ENCODE results near the gene CSNK1G1. TPM values are rescaled to one million over a fixed set of nuclear protein-coding genes. Genes with fewer than 3 reads are reported as not detected.

Gene CSNK1G1
- total RNA-seq, 1 experiment from 2014 or later = 27.4 TPM

GRCh38 chr15:64164436-64164835 is 191.5 kb downstream of the CSNK1G1 start:
- Histone ChIP-seq H3K4me1 (ENCODE audit: insufficient read depth, low read length, poor library complexity, severe bottlenecking) (peaks cover 10% of the 10 kb centered on the region), H3K4me3 (ENCODE audit: low read depth, low read length, poor library complexity, severe bottlenecking) (no peak overlapping the region), H3K27ac (ENCODE audit: low read depth, low read length, poor library complexity, severe bottlenecking) (no peak overlapping the region), H3K36me3 (ENCODE audit: insufficient read depth, low read length, poor library complexity, severe bottlenecking) (peaks cover 19% of the 10 kb centered on the region), H3K27me3 (replicated peaks; ENCODE audit: insufficient read depth, low read depth, low read length, poor library complexity) (no peaks in the 10 kb centered on the region), H3K9me3 (ENCODE audit: low read depth, low read length, poor library complexity, severe bottlenecking) (no peaks in the 10 kb centered on the region)
- DNase-seq (ENCODE audit: low spot score) = no peak
- intact Hi-C loops (cut with micrococcal nuclease; ENCODE audit: unreplicated experiment) = no loop called here
- no TSS peak for BruUV-seq (replicated peaks)
- CTCF ChIA-PET = interaction anchor here (0.6 to 0.9 kb wide), 2 partner anchors 114 to 515 kb away, joined by 3 read pairs; no protein-coding TSS in a partner anchor
- POLR2A ChIA-PET (ENCODE audit: low non-redundant PET) = no interaction called here
- TF ChIP-seq, protein P1, sequence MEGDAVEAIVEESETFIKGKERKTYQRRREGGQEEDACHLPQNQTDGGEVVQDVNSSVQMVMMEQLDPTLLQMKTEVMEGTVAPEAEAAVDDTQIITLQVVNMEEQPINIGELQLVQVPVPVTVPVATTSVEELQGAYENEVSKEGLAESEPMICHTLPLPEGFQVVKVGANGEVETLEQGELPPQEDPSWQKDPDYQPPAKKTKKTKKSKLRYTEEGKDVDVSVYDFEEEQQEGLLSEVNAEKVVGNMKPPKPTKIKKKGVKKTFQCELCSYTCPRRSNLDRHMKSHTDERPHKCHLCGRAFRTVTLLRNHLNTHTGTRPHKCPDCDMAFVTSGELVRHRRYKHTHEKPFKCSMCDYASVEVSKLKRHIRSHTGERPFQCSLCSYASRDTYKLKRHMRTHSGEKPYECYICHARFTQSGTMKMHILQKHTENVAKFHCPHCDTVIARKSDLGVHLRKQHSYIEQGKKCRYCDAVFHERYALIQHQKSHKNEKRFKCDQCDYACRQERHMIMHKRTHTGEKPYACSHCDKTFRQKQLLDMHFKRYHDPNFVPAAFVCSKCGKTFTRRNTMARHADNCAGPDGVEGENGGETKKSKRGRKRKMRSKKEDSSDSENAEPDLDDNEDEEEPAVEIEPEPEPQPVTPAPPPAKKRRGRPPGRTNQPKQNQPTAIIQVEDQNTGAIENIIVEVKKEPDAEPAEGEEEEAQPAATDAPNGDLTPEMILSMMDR (conservative IDR thresholded peaks at IDR 0.05; ENCODE audit: low read depth, low read length) = no peak
- TF ChIP-seq EZH2 (IDR thresholded peaks at IDR 0.05; ENCODE audit: borderline replicate concordance, low read depth, low read length, poor library complexity, severe bottlenecking) = no peak

GRCh38 chr15:64163659-64164362 is 192.2 kb downstream of the CSNK1G1 start:
- ChIA-PET CTCF (interaction anchor here (0.6 to 1.7 kb wide), 4 partner anchors 10 to 515 kb away, joined by 3 to 7 read pairs (median 3); no protein-coding TSS in a partner anchor), POLR2A (ENCODE audit: low non-redundant PET) (interaction anchor here (0.9 kb wide), 1 partner anchor 11 kb away, joined by 3 read pairs; no protein-coding TSS in a partner anchor)
- peaks cover 25% of the 10 kb centered on the region for H3K36me3 ChIP-seq (ENCODE audit: insufficient read depth, low read length, poor library complexity, severe bottlenecking)
- TSS peak; percentile 89 for BruUV-seq (replicated peaks)
- peak overlapping the region; percentile 77 for H3K4me3 ChIP-seq (ENCODE audit: low read depth, low read length, poor library complexity, severe bottlenecking)
- no peaks in the 10 kb centered on the region for H3K27me3 ChIP-seq (replicated peaks; ENCODE audit: insufficient read depth, low read depth, low read length, poor library complexity)
- intact Hi-C loops (cut with micrococcal nuclease; ENCODE audit: unreplicated experiment) = loop anchor here (1.0 kb wide), 1 partner anchor 192 kb away; the partner anchor contains the start of gene CSNK1G1
- TF ChIP-seq, protein P1 (conservative IDR thresholded peaks at IDR 0.05; ENCODE audit: low read depth, low read length) = no peak
- TF ChIP-seq EZH2 (IDR thresholded peaks at IDR 0.05; ENCODE audit: borderline replicate concordance, low read depth, low read length, poor library complexity, severe bottlenecking) = no peak
- peak overlapping the region; percentile 25 for H3K27ac ChIP-seq (ENCODE audit: low read depth, low read length, poor library complexity, severe bottlenecking)
- H3K4me1 ChIP-seq (ENCODE audit: insufficient read depth, low read length, poor library complexity, severe bottlenecking) = peaks cover 10% of the 10 kb centered on the region
- H3K9me3 ChIP-seq (ENCODE audit: low read depth, low read length, poor library complexity, severe bottlenecking) = no peaks in the 10 kb centered on the region
- no peak for DNase-seq (ENCODE audit: low spot score)

DNA sequence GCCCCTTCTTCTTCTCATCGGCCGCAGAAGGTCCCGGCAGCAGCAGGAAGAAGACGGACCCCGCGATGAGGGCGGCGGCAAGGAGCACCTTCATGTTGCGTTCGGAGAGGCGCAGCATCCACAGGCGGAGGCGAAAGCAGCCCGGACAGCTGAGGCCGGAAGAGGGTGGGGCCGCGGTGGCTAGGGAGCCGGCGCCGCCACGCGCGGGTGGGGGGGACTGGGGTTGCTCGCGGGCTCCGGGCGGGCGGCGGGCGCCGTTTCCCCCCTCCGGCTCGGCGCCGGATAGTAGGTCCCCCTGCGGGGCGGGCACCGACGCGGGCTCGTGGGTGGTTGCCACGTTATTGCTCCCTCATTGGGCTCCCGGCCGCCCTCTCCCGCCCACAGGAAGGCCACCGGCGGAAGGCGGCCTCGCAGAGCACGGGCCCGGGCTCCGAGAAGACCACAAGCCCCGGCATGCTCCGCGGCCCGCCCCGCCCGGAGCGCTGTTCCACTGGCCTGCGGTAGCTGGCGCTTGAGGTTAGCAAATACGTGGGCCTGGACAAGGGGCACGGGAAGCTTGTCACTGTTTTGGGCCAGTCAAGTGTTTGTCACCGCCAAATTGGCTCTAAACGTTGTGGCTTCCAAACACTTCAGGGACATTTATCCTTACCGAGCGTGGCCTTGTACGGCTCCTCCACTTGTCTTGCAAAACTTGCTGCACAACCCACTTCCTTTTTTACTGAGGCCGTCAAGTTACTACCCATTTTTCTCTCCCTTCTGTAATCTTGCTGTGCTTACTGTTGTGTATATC is 192.9 kb downstream of the CSNK1G1 start, which contains the start of gene PPIB:
Gene PPIB, minus strand, starts transcription at position 154 of the 790 bp plus-strand sequence. Its CDS starts 36 bp downstream, at position 118.
- no peaks in the 10 kb centered on the region for H3K27me3 ChIP-seq (replicated peaks; ENCODE audit: insufficient read depth, low read depth, low read length, poor library complexity)
- intact Hi-C loops (cut with micrococcal nuclease; ENCODE audit: unreplicated experiment) = loop anchor here (1.0 kb wide), 1 partner anchor 193 kb away; the partner anchor contains the start of gene CSNK1G1
- peaks cover 10% of the 10 kb centered on the region for H3K4me1 ChIP-seq (ENCODE audit: insufficient read depth, low read length, poor library complexity, severe bottlenecking)
- no TSS peak for BruUV-seq (replicated peaks)
- peaks cover 32% of the 10 kb centered on the region for H3K36me3 ChIP-seq (ENCODE audit: insufficient read depth, low read length, poor library complexity, severe bottlenecking)
- H3K4me3 ChIP-seq (ENCODE audit: low read depth, low read length, poor library complexity, severe bottlenecking) = peak within 1 kb of the TSS; percentile 77
- TF ChIP-seq, protein P1 (conservative IDR thresholded peaks at IDR 0.05; ENCODE audit: low read depth, low read length) = peak; percentile 73
- no peak for TF ChIP-seq EZH2 (IDR thresholded peaks at IDR 0.05; ENCODE audit: borderline replicate concordance, low read depth, low read length, poor library complexity, severe bottlenecking)
- POLR2A ChIA-PET (ENCODE audit: low non-redundant PET) = interaction anchor here (0.6 to 0.9 kb wide), 2 partner anchors 10 to 14 kb away, joined by 3 to 7 read pairs; no protein-coding TSS in a partner anchor
- DNase-seq (ENCODE audit: low spot score) = peak; percentile 99
- H3K9me3 ChIP-seq (ENCODE audit: low read depth, low read length, poor library complexity, severe bottlenecking) = no peaks in the 10 kb centered on the region
- H3K27ac ChIP-seq (ENCODE audit: low read depth, low read length, poor library complexity, severe bottlenecking) = peak within 1 kb of the TSS; percentile 79
- CTCF ChIA-PET = interaction anchor here (0.6 to 1.7 kb wide), 5 partner anchors 9 to 1350 kb away, joined by 3 to 7 read pairs (median 6); no protein-coding TSS in a partner anchor
